Muscle layer of colon (tissue), 2 donors: Measurements from ENCODE around the gene LUC7L2.
"Not testable (repeated sequence)": the region's sequence is repeated elsewhere in the genome, so short reads cannot be mapped to it uniquely, and the experiment has no call there.

Experiments
- H3K27ac ChIP-seq: one replicate; pipeline ENCODE4 v1.7.0; 2013; ENCODE audit warnings: low read depth, mild to moderate bottlenecking, low read length, moderate library complexity
- H3K27me3 ChIP-seq, 2 donors: one replicate each; pipeline ENCODE4 v1.7.0; 2013; ENCODE audit warnings: low read length in 2 of 2, mild to moderate bottlenecking in 2 of 2; ENCODE audit not compliant: insufficient read depth in 2 of 2, control insufficient read depth in 1 of 2
- H3K36me3 ChIP-seq: one replicate; pipeline ENCODE4 v1.7.0; 2013; ENCODE audit warnings: mild to moderate bottlenecking, low read length; ENCODE audit not compliant: insufficient read depth
- H3K4me1 ChIP-seq: one replicate; pipeline ENCODE4 v1.7.0; 2013; ENCODE audit warnings: mild to moderate bottlenecking, low read length; ENCODE audit not compliant: insufficient read depth
- H3K4me3 ChIP-seq, 2 donors: one replicate each; pipeline ENCODE4 v1.7.0; 2013; ENCODE audit warnings: low read length in 2 of 2, low read depth in 1 of 2, mild to moderate bottlenecking in 1 of 2, moderate library complexity in 1 of 2
- H3K9ac ChIP-seq: one replicate; pipeline ENCODE4 v1.7.0; 2013; ENCODE audit warnings: low read length
- H3K9me3 ChIP-seq: one replicate; pipeline ENCODE4 v1.7.0; 2013; ENCODE audit warnings: mild to moderate bottlenecking, low read length
- donor health status: abdominal sarcoma.
- donor health status: Adenocarcinoma of cecum.

Gene LUC7L2

DNA sequence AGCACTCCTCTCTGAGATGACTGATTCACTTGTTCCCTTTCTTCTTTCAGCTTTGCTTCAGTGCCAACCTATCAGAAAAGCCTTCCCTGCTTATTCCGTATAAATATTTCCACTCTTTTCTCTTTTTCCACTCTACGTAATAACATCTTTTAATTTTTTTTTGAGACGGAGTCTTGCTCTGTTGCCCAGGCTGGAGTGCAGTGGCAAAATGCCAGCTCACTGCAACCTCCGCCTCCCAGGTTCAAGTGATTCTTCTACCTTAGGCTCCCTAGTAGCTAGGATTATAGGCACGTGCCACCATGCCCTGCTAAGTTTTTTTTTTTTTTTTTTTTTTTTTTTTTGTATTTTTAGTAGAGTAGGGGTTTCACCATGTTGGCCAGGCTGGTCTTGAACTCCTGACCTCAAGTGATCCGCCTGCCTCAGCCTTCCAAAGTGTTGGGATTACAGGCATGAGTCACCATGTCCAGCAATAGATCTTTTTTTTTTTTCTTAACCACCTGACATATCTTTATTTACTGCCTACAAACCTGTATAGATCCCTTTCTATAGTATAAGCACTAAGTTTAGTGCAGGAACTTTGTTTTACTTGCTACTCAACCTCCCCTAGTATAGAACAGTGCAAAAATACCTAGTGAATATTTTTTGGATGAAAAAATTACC lies 55.2 kb downstream of the LUC7L2 start:
- H3K9me3 ChIP-seq, H3K9ac ChIP-seq, H3K4me3 ChIP-seq, H3K27me3 ChIP-seq, H3K4me1 ChIP-seq, H3K27ac ChIP-seq: not testable (repeated sequence)
- peaks cover 63% of the 10 kb centered on the region for H3K36me3 ChIP-seq

DNA sequence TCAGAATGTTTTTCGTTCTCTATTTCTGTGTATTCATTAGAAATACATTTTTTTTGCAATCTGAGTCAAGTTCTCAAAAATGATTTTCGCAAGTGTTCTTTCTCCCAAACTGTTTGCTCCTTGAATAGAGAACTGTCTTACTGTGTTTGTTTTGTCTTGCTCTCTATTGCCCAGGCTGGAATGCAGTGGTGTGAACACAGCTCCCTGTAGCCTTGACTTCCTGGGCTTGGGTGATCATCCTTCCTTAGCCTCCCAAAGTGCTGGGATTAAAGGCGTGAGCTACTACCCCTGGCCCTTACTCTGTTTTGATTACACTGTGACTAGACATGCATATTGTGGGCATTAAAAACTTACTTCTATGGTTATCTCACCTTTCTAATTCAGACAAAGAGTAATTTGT lies 56.7 kb downstream of the LUC7L2 start:
- Histone ChIP-seq H3K27ac (no peak overlapping the region), H3K27me3 (no peaks in the 10 kb centered on the region), H3K9ac (no peak overlapping the region), H3K4me3 (no peak overlapping the region), H3K9me3 (no peaks in the 10 kb centered on the region), H3K36me3 (peaks cover 56% of the 10 kb centered on the region), H3K4me1 (no peaks in the 10 kb centered on the region)

DNA sequence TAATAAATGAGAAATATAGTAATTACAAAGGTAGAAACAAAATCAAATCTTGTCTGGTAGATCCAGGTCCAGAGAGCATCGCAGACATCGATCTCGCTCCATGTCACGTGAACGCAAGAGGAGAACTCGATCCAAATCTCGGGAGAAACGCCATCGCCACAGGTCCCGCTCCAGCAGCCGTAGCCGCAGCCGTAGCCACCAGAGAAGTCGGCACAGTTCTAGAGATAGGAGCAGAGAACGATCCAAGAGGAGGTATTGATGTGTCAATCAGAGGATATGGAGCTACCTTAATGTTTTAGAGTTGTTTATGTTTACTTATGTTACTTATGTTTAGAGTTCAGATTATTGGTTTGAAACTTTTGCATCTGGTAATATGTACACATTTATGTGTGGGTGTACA lies 57.8 kb downstream of the LUC7L2 start:
- no peak overlapping the region for H3K9ac ChIP-seq
- H3K4me3 ChIP-seq: no peak overlapping the region
- H3K4me1 ChIP-seq: peaks cover 2% of the 10 kb centered on the region
- no peak overlapping the region for H3K27ac ChIP-seq
- H3K36me3 ChIP-seq: peaks cover 52% of the 10 kb centered on the region
- H3K27me3 ChIP-seq: no peaks in the 10 kb centered on the region
- no peaks in the 10 kb centered on the region for H3K9me3 ChIP-seq

DNA sequence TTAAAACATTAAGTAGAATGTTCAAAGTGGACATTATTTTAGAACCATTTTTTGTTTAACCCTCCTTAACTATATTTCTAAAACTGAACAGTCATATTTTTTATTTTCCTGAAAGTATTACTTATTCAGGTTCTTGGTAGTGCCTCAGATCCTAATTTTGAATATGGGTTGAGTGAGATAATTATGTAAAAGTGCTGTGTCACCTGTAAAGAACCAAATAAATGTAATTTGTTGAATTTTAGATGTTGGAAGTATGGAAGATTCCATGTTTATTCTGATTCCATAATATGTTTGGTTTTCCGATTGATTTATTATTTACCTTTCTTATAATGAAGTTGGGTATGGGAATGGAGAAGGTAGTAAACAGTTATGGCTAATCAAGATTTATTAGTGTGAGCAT lies 61.4 kb downstream of the LUC7L2 start:
- H3K4me1 ChIP-seq: peaks cover 20% of the 10 kb centered on the region
- H3K27me3 ChIP-seq: no peaks in the 10 kb centered on the region
- H3K36me3 ChIP-seq: peaks cover 34% of the 10 kb centered on the region
- no peaks in the 10 kb centered on the region for H3K9me3 ChIP-seq
- H3K27ac ChIP-seq: no peak overlapping the region
- H3K9ac ChIP-seq: no peak overlapping the region
- H3K4me3 ChIP-seq: no peak overlapping the region

DNA sequence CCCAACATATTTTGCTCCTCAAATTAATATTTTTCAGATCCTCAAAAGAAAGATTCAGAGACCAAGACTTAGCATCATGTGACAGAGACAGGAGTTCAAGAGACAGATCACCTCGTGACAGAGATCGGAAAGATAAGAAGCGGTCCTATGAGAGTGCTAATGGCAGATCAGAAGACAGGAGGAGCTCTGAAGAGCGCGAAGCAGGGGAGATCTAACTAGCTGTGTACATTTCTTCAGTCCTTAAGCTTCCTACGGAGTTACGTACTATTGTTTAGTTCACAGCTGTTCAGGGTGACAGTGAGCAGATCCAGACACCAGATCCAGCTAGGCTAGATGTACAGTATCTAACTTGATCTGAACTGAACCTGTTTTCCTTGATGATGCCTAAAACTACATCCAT lies 62.4 kb downstream of the LUC7L2 start:
- no peaks in the 10 kb centered on the region for H3K9me3 ChIP-seq
- no peaks in the 10 kb centered on the region for H3K27me3 ChIP-seq
- H3K36me3 ChIP-seq: peaks cover 25% of the 10 kb centered on the region
- no peak overlapping the region for H3K4me3 ChIP-seq
- H3K4me1 ChIP-seq: peaks cover 20% of the 10 kb centered on the region
- H3K27ac ChIP-seq: peak overlapping the region; percentile 70
- H3K9ac ChIP-seq: no peak overlapping the region

DNA sequence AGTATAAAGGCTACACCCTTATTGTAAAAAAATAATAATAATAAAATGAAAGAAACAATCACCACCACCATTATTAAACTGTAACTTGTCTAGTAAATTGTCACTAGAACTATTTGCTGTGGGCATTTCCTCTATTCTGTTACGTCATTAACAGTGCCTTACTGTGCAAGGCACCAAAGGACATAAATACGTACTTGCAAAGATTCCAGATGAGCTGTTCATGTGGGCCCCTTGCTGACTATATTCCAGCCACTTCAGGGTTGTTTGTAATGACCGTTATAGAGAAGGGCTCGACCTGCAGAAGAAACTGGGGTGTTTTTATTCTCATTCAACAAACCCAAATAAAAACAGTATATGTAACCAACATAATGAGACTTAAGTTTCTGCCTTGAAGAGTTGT lies 63.4 kb downstream of the LUC7L2 start:
- peaks cover 20% of the 10 kb centered on the region for H3K4me1 ChIP-seq
- peak overlapping the region; percentile 70 for H3K27ac ChIP-seq
- H3K9ac ChIP-seq: no peak overlapping the region
- peaks cover 22% of the 10 kb centered on the region for H3K36me3 ChIP-seq
- no peaks in the 10 kb centered on the region for H3K9me3 ChIP-seq
- no peak overlapping the region for H3K4me3 ChIP-seq
- no peaks in the 10 kb centered on the region for H3K27me3 ChIP-seq

DNA sequence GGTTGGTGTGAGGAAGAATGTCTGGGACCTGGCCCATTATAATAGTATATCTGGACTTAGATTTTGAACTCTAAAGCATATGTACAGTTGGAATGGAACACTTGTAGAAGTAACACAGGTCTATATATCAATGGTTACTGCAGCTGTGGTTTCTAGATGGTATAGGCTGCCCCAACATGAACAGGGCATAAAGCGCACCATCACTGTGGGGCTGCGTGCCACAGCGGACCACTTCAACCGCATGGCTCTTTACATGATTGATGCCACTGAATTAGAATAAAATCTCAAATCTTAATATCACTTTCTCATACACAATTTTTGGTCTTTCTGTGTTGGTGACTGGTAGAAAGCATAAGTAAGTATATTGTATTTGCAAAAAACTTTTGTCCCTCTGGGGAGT lies 64.3 kb downstream of the LUC7L2 start:
- H3K36me3 ChIP-seq: peaks cover 20% of the 10 kb centered on the region

DNA sequence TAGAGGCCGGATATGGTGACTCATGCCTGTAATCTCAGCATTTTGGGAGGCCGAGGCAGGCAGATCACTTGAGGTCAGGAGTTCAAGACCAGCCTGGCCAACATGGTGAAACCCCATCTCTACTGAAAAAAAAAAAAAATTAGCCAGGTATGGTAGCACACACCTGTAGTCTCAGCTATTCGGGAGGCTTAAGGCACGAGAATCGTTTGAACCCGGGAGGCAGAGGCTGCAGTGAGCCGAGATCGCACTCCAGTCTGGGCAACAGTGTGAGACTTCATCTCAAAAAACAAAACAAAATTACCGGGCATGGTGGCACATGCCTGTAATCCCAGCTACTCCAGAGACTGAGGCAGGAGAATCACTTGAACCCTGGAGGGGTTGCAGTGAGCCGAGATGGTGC lies 66.0 kb downstream of the LUC7L2 start:
- H3K4me3 ChIP-seq, H3K9ac ChIP-seq, H3K27me3 ChIP-seq, H3K9me3 ChIP-seq, H3K27ac ChIP-seq: not testable (repeated sequence)
- Histone ChIP-seq H3K4me1 (peaks cover 20% of the 10 kb centered on the region), H3K36me3 (peaks cover 11% of the 10 kb centered on the region)

More for the DNA sequence above, 64.3 kb downstream of the LUC7L2 start:
- Histone ChIP-seq H3K4me3 (no peak overlapping the region), H3K9me3 (no peaks in the 10 kb centered on the region), H3K9ac (no peak overlapping the region), H3K27me3 (no peaks in the 10 kb centered on the region), H3K4me1 (peaks cover 20% of the 10 kb centered on the region), H3K27ac (peak overlapping the region; percentile 43)

DNA sequence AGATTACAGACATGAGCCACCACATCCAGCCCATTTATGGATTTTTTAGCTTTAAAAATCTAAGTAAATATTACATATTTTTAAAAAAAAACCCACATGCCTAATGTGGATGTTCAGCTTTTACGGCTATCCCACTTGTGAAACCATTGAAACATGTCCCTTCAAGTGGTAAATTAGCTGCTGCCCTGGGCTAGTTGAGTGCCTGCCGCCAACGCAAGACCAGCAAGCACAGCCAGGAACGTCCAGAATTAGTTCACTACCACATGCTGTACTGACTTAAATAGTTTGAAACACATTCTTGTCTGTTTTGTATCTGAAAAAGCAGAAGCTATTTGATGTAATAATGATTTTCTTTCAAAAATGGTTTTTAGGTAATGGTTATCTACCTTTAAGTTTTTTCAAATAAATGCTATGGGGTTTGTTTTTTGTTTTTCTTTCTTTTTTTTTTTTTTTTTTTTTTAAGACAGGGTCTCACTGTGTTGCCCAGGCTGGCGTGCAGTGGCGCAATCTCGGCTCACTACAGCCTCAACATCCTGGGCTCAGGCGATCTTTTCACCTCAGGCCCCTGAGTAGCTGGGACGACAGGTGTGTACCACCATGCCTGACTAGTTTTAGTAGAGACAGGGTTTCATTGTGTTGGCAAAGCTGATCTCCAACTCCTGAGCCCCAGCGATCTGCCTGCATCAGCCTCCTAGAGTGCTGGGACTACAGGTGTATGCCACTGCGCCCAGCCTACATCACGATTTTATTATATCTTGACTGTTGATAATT lies 66.7 kb downstream of the LUC7L2 start:
- Histone ChIP-seq H3K4me3 (no peak overlapping the region), H3K9ac (no peak overlapping the region), H3K27ac (no peak overlapping the region), H3K36me3 (peaks cover 11% of the 10 kb centered on the region), H3K9me3 (no peaks in the 10 kb centered on the region), H3K4me1 (peaks cover 23% of the 10 kb centered on the region), H3K27me3 (no peaks in the 10 kb centered on the region)

DNA sequence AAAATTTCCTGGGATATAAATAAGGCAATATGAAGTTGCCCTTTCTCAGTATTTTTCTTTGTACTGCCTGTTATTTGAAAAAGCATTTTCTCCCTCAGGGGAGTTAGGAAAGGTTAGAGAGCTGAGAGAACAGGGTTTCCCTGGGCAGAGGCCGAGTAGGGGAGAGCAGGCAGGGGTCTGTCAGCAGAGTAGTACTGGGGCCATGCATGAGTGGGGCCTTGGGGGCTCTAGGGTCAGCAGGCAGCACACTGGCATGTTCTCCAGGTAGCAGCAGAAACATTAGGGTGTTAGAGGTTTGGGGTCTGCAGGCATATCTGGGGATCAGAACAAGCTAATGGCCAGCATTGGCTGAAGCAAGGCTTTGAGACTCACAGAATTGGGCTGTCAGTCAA lies 67.3 kb downstream of the LUC7L2 start:
- Histone ChIP-seq H3K9ac (no peak overlapping the region), H3K27ac (no peak overlapping the region), H3K4me3 (no peak overlapping the region), H3K36me3 (peaks cover 11% of the 10 kb centered on the region), H3K27me3 (no peaks in the 10 kb centered on the region), H3K9me3 (no peaks in the 10 kb centered on the region), H3K4me1 (peaks cover 25% of the 10 kb centered on the region)

DNA sequence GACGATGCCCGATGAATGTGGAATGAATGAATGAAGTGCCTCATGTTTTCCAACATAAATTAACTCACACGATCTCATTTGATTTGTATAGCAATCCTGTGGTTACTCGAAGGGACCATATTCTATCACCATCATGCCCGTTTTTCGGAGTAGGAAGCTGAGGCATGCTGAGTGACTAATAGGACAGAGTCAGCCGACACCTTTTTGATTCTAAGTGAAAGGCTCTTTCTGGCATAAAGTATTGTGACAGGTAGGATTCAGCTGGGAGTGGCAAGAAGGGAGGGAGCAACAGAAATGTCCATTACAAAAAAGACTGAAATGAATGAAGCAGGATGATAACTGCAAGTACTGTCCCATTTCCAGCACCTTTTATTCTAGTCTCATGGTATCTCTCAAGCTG lies 68.1 kb downstream of the LUC7L2 start:
- peaks cover 20% of the 10 kb centered on the region for H3K4me1 ChIP-seq
- no peak overlapping the region for H3K27ac ChIP-seq
- peaks cover 11% of the 10 kb centered on the region for H3K36me3 ChIP-seq
- H3K4me3 ChIP-seq: no peak overlapping the region
- H3K9ac ChIP-seq: no peak overlapping the region
- no peaks in the 10 kb centered on the region for H3K9me3 ChIP-seq
- no peaks in the 10 kb centered on the region for H3K27me3 ChIP-seq

DNA sequence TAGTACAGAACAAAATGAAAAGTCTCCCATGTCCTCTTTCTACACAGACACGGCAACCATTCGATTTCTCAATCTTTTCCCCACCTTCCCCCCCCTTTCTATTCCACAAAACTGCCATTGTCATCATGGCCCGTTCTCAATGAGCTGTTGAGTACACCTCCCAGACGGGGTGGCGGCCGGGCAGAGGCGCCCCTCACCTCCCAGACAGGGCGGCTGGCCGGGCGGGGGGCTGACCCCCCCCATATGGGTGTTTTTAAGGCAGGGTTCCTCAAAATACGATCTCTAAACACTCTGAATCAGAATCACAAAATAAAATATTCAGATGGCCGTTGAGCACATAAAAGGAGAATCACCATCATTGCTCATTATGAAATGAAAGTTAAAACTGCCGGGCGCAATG lies 70.0 kb downstream of the LUC7L2 start:
- not testable (repeated sequence) for H3K27ac ChIP-seq, H3K4me3 ChIP-seq

More for the DNA sequence above, 70.0 kb downstream of the LUC7L2 start:
- H3K9ac ChIP-seq, H3K36me3 ChIP-seq, H3K9me3 ChIP-seq, H3K27me3 ChIP-seq: not testable (repeated sequence)
- peaks cover 16% of the 10 kb centered on the region for H3K4me1 ChIP-seq
